ENCODE results near the gene DNHD1.
A peak's percentile ranks its signal among the peaks of the same experiment; 100 is the strongest.

DNHD1 gene

GRCh38 chr11:6599881-6600390 lies 102.9 kb downstream of the DNHD1 start:
- Histone ChIP-seq H3K9me3 (ENCODE audit: control insufficient read depth, insufficient read depth, low read length) (no peaks in the 10 kb centered on the region), H4K20me1 (ENCODE audit: control insufficient read depth, insufficient read depth, low read depth, low read length) (peaks cover 14% of the 10 kb centered on the region), H3K4me2 (ENCODE audit: low read length) (no peak overlapping the region), H3K79me2 (ENCODE audit: control insufficient read depth, low read length) (peaks cover 74% of the 10 kb centered on the region), H3K4me1 (ENCODE audit: control insufficient read depth, low read length) (peaks cover 17% of the 10 kb centered on the region), H3K36me3 (ENCODE audit: control insufficient read depth, low read length) (peaks cover 82% of the 10 kb centered on the region), H3K27ac (ENCODE audit: low read depth, low read length) (no peak overlapping the region), H3K4me3 (ENCODE audit: low read length) (no peak overlapping the region), H3F3A (ENCODE audit: control insufficient read depth, insufficient read depth) (peaks cover 6% of the 10 kb centered on the region; the same call in 1 of the 2 replicates), H3K27me3 (ENCODE audit: control insufficient read depth, low read length) (no peaks in the 10 kb centered on the region), H3K9me2 (replicated peaks; ENCODE audit: control insufficient read depth, low read length) (no peaks in the 10 kb centered on the region)
- TF ChIP-seq, protein P1, sequence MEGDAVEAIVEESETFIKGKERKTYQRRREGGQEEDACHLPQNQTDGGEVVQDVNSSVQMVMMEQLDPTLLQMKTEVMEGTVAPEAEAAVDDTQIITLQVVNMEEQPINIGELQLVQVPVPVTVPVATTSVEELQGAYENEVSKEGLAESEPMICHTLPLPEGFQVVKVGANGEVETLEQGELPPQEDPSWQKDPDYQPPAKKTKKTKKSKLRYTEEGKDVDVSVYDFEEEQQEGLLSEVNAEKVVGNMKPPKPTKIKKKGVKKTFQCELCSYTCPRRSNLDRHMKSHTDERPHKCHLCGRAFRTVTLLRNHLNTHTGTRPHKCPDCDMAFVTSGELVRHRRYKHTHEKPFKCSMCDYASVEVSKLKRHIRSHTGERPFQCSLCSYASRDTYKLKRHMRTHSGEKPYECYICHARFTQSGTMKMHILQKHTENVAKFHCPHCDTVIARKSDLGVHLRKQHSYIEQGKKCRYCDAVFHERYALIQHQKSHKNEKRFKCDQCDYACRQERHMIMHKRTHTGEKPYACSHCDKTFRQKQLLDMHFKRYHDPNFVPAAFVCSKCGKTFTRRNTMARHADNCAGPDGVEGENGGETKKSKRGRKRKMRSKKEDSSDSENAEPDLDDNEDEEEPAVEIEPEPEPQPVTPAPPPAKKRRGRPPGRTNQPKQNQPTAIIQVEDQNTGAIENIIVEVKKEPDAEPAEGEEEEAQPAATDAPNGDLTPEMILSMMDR (IDR thresholded peaks at IDR 0.05; ENCODE audit: low read depth, low read length, poor library complexity, severe bottlenecking) = no peak
- no peak for TF ChIP-seq EZH2phosphoT487 (IDR thresholded peaks at IDR 0.05; ENCODE audit: borderline replicate concordance, low read length)

DNA sequence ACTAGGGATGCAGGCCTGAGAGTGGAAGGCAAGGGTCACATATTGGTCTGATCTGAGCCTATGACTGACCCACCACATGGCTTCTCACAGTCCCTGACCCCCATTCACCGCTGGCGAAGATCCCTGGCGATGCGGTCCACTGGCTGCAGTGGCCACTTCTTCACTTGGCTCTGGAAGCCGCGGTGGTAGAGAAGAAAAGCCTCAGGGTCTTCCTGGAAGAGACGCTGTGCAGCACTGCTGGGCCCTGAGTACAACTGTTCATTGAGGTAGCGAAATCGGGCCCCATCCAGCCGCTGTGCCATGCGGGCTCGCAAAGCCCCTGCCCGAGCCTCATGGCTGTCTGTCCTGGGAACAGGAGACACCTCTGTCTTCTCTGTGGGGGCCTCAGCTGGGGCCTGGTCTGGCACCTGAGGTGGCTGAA lies 104.0 kb downstream of the DNHD1 start:
- no peak for TF ChIP-seq EZH2phosphoT487 (IDR thresholded peaks at IDR 0.05; ENCODE audit: borderline replicate concordance, low read length)
- TF ChIP-seq, protein P1 (IDR thresholded peaks at IDR 0.05; ENCODE audit: low read depth, low read length, poor library complexity, severe bottlenecking) = no peak
- H3K27me3 ChIP-seq (ENCODE audit: control insufficient read depth, low read length) = no peaks in the 10 kb centered on the region
- H4K20me1 ChIP-seq (ENCODE audit: control insufficient read depth, insufficient read depth, low read depth, low read length) = peaks cover 14% of the 10 kb centered on the region
- H3K27ac ChIP-seq (ENCODE audit: low read depth, low read length) = no peak overlapping the region
- H3K36me3 ChIP-seq (ENCODE audit: control insufficient read depth, low read length) = peaks cover 73% of the 10 kb centered on the region
- H3K4me3 ChIP-seq (ENCODE audit: low read length) = no peak overlapping the region
- no peak overlapping the region; the same call in 1 of the 2 replicates for H3K4me2 ChIP-seq (ENCODE audit: low read length)
- no peaks in the 10 kb centered on the region for H3K9me3 ChIP-seq (ENCODE audit: control insufficient read depth, insufficient read depth, low read length)
- H3K9me2 ChIP-seq (replicated peaks; ENCODE audit: control insufficient read depth, low read length) = no peaks in the 10 kb centered on the region
- peaks cover 81% of the 10 kb centered on the region for H3K79me2 ChIP-seq (ENCODE audit: control insufficient read depth, low read length)
- H3F3A ChIP-seq (ENCODE audit: control insufficient read depth, insufficient read depth) = peaks cover 7% of the 10 kb centered on the region; the same call in 1 of the 2 replicates
- H3K4me1 ChIP-seq (ENCODE audit: control insufficient read depth, low read length) = peaks cover 28% of the 10 kb centered on the region

- Histone ChIP-seq H3K9me3 (ENCODE audit: control insufficient read depth, insufficient read depth, low read length) (no peaks in the 10 kb centered on the region), H3K27ac (ENCODE audit: low read depth, low read length) (peak overlapping the region; percentile 47), H3K4me2 (ENCODE audit: low read length) (peak overlapping the region; percentile 89), H3K9me2 (replicated peaks; ENCODE audit: control insufficient read depth, low read length) (no peaks in the 10 kb centered on the region), H3K36me3 (ENCODE audit: control insufficient read depth, low read length) (peaks cover 71% of the 10 kb centered on the region), H3F3A (ENCODE audit: control insufficient read depth, insufficient read depth) (peaks cover 10% of the 10 kb centered on the region; the same call in 1 of the 2 replicates), H4K20me1 (ENCODE audit: control insufficient read depth, insufficient read depth, low read depth, low read length) (peaks cover 14% of the 10 kb centered on the region), H3K4me3 (ENCODE audit: low read length) (peak overlapping the region; percentile 95), H3K79me2 (ENCODE audit: control insufficient read depth, low read length) (peaks cover 92% of the 10 kb centered on the region), H3K4me1 (ENCODE audit: control insufficient read depth, low read length) (peaks cover 41% of the 10 kb centered on the region), H3K27me3 (ENCODE audit: control insufficient read depth, low read length) (no peaks in the 10 kb centered on the region)
- TF ChIP-seq, protein P1 (IDR thresholded peaks at IDR 0.05; ENCODE audit: low read depth, low read length, poor library complexity, severe bottlenecking) = no peak
- no peak for TF ChIP-seq EZH2phosphoT487 (IDR thresholded peaks at IDR 0.05; ENCODE audit: borderline replicate concordance, low read length)
These were observed 105.2 kb downstream of the DNHD1 start for GRCh38 chr11:6602096-6602940.

Measured in DOHH2 (cell line).